ENCODE measurements around the gene ATP5F1E. TPM values are rescaled to one million over a fixed set of nuclear protein-coding genes. Genes with fewer than 3 reads are reported as not detected.

The ATP5F1E gene
- total RNA-seq, 1 experiment from 2014 or later: 84.8 TPM

GRCh38 chr20:59006167-59006863 is 25.8 kb downstream of the ATP5F1E start:
- peak overlapping the region; percentile 90 for H2AFZ ChIP-seq
- peaks cover 25% of the 10 kb centered on the region for H3F3A ChIP-seq (ENCODE audit: insufficient read depth, low read depth)
- BruUV-seq (replicated peaks): no TSS peak
- ChIA-PET POLR2A (ENCODE audit: unreplicated experiment) (interaction anchor here (0.6 kb wide), 2 partner anchors 15 to 23 kb away, joined by 4 to 27 read pairs; no protein-coding TSS in a partner anchor), CTCF (no interaction called here)
- no peaks in the 10 kb centered on the region for H3K27me3 ChIP-seq (ENCODE audit: insufficient read depth, low read depth)
- peak overlapping the region; percentile 88 for H3K4me3 ChIP-seq
- H4K20me1 ChIP-seq (ENCODE audit: insufficient read depth): peaks cover 6% of the 10 kb centered on the region; the same call in 1 of the 2 replicates
- DNase-seq: peak in 1 of 2 experiments; percentile 25
- H3K27ac ChIP-seq: no peak overlapping the region
- H3K36me3 ChIP-seq (ENCODE audit: low read depth): no peaks in the 10 kb centered on the region
- intact Hi-C loops (cut with micrococcal nuclease; ENCODE audit: unreplicated experiment): no loop called here
- peak overlapping the region; percentile 94 for H3K4me2 ChIP-seq
- H3K9me3 ChIP-seq (ENCODE audit: insufficient read depth, low read depth): no peaks in the 10 kb centered on the region
- peaks cover 47% of the 10 kb centered on the region for H3K4me1 ChIP-seq (replicated peaks; ENCODE audit: insufficient read depth)
- H3K9me2 ChIP-seq (ENCODE audit: insufficient read depth): no peaks in the 10 kb centered on the region
- H3K79me2 ChIP-seq (ENCODE audit: low read depth): peaks cover 19% of the 10 kb centered on the region
- TF ChIP-seq CTCF (conservative IDR thresholded peaks at IDR 0.05): no peak
- no peak for TF ChIP-seq EZH2 (IDR thresholded peaks at IDR 0.05; ENCODE audit: low read depth)

DNA sequence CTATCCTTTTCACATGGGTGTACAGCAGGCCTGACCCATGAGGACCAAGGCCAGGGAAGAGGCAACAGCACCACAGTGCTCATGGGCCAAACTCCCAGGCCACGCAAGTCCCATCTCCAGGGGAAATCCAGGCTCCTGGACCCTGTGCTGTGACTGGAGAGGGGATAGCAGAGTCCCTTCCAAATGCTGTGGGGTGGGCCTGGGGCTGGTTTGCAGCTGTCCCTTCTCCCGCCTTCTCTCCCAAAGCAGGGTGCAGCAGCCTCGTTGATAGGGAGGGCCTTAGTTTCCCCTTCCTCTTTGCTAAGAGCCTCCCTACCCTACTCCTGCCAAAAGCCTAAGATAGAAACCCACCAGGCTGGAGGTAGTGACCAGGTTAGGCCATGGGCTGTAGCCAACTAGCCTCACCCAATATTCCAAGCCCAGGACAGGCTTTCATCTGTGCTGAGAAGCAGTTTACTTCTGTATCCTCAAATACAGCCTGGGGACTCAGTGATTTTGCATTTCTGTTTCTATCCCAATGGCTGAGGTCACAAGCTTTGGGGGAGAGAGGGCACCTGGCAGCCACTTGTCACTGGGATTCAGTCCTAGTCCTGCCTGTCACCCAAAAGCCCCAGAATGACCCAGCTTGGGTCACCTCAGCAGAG is 26.5 kb downstream of the ATP5F1E start:
- DNase-seq: no peak
- POLR2A ChIA-PET (ENCODE audit: unreplicated experiment): interaction anchor here (0.6 to 0.9 kb wide), 3 partner anchors 15 to 490 kb away, joined by 4 to 27 read pairs (median 6); no protein-coding TSS in a partner anchor
- TSS peak; percentile 47 for BruUV-seq (replicated peaks)
- H3K27ac ChIP-seq: no peak overlapping the region
- H4K20me1 ChIP-seq (ENCODE audit: insufficient read depth): peaks cover 6% of the 10 kb centered on the region; the same call in 1 of the 2 replicates
- CTCF ChIA-PET: no interaction called here
- H3K79me2 ChIP-seq (ENCODE audit: low read depth): peaks cover 19% of the 10 kb centered on the region
- peaks cover 41% of the 10 kb centered on the region for H3K4me1 ChIP-seq (replicated peaks; ENCODE audit: insufficient read depth)
- TF ChIP-seq EZH2 (IDR thresholded peaks at IDR 0.05; ENCODE audit: low read depth) (no peak), CTCF (conservative IDR thresholded peaks at IDR 0.05) (no peak)
- peak overlapping the region; percentile 94 for H3K4me2 ChIP-seq
- peak overlapping the region; percentile 90; the same call in 1 of the 2 replicates for H2AFZ ChIP-seq
- no peaks in the 10 kb centered on the region for H3K27me3 ChIP-seq (ENCODE audit: insufficient read depth, low read depth)
- peaks cover 18% of the 10 kb centered on the region for H3F3A ChIP-seq (ENCODE audit: insufficient read depth, low read depth)
- no peaks in the 10 kb centered on the region for H3K9me2 ChIP-seq (ENCODE audit: insufficient read depth)
- intact Hi-C loops (cut with micrococcal nuclease; ENCODE audit: unreplicated experiment): no loop called here
- no peaks in the 10 kb centered on the region for H3K9me3 ChIP-seq (ENCODE audit: insufficient read depth, low read depth)
- peak overlapping the region; percentile 88; the same call in 1 of the 2 replicates for H3K4me3 ChIP-seq
- H3K36me3 ChIP-seq (ENCODE audit: low read depth): no peaks in the 10 kb centered on the region

GRCh38 chr20:59004763-59005522 is 27.2 kb downstream of the ATP5F1E start:
- ChIA-PET POLR2A (ENCODE audit: unreplicated experiment) (interaction anchor here (0.9 kb wide), 1 partner anchor 489 kb away, joined by 6 read pairs; no protein-coding TSS in a partner anchor), CTCF (no interaction called here)
- Histone ChIP-seq H3K4me1 (replicated peaks; ENCODE audit: insufficient read depth) (peaks cover 34% of the 10 kb centered on the region), H3K27ac (no peak overlapping the region), H2AFZ (no peak overlapping the region), H3K9me2 (ENCODE audit: insufficient read depth) (no peaks in the 10 kb centered on the region), H3K4me2 (peak overlapping the region; percentile 94; the same call in 1 of the 2 replicates), H3K79me2 (ENCODE audit: low read depth) (peaks cover 19% of the 10 kb centered on the region), H3K9me3 (ENCODE audit: insufficient read depth, low read depth) (no peaks in the 10 kb centered on the region), H3K36me3 (ENCODE audit: low read depth) (no peaks in the 10 kb centered on the region), H4K20me1 (ENCODE audit: insufficient read depth) (peaks cover 6% of the 10 kb centered on the region; the same call in 1 of the 2 replicates), H3F3A (ENCODE audit: insufficient read depth, low read depth) (peaks cover 11% of the 10 kb centered on the region), H3K27me3 (ENCODE audit: insufficient read depth, low read depth) (no peaks in the 10 kb centered on the region), H3K4me3 (no peak overlapping the region)
- TF ChIP-seq CTCF (conservative IDR thresholded peaks at IDR 0.05) (no peak), EZH2 (IDR thresholded peaks at IDR 0.05; ENCODE audit: low read depth) (no peak)
- no TSS peak for BruUV-seq (replicated peaks)
- intact Hi-C loops (cut with micrococcal nuclease; ENCODE audit: unreplicated experiment): no loop called here
- no peak for DNase-seq

All from PC-9 (cell line).